ENCODE measurements around the gene BACE1. TPM values are rescaled to one million over a fixed set of nuclear protein-coding genes. Genes with fewer than 3 reads are reported as not detected.
"Not testable (repeated sequence)": the region's sequence is repeated elsewhere in the genome, so short reads cannot be mapped to it uniquely, and the experiment has no call there.

Gene BACE1
- total RNA-seq, 1 experiment from 2014 or later, result 9.6 TPM

- Mint-ChIP-seq H3K27me3 (ENCODE audit: unreplicated experiment) (no peaks in the 10 kb centered on the region), H3K36me3 (ENCODE audit: insufficient read depth, unreplicated experiment) (peaks cover 14% of the 10 kb centered on the region), H3K4me3 (ENCODE audit: low read depth, unreplicated experiment) (no peak overlapping the region), H3K9me3 (ENCODE audit: low read depth, unreplicated experiment) (no peaks in the 10 kb centered on the region), H3K4me1 (ENCODE audit: low read depth, unreplicated experiment) (no peaks in the 10 kb centered on the region), H3K27ac (ENCODE audit: unreplicated experiment) (no peak overlapping the region)
- no peak for DNase-seq
- CTCF ChIA-PET, result no interaction called here
- intact Hi-C loops (cut with micrococcal nuclease; ENCODE audit: unreplicated experiment), result no loop called here
- no TSS peak for BruUV-seq (replicated peaks)
- TF ChIP-seq CTCF (IDR thresholded peaks at IDR 0.05; ENCODE audit: unreplicated experiment), result no peak
These were observed 44.8 kb downstream of the BACE1 start for GRCh38 chr11:117271208-117271607.

GRCh38 chr11:117269856-117270255 lies 46.2 kb downstream of the BACE1 start:
- BruUV-seq (replicated peaks), result no TSS peak
- CTCF ChIA-PET, result no interaction called here
- no peak overlapping the region for H3K27ac Mint-ChIP-seq (ENCODE audit: unreplicated experiment)
- intact Hi-C loops (cut with micrococcal nuclease; ENCODE audit: unreplicated experiment), result no loop called here
- peaks cover 14% of the 10 kb centered on the region for H3K36me3 Mint-ChIP-seq (ENCODE audit: insufficient read depth, unreplicated experiment)
- H3K4me1 Mint-ChIP-seq (ENCODE audit: low read depth, unreplicated experiment), result no peaks in the 10 kb centered on the region
- no peaks in the 10 kb centered on the region for H3K27me3 Mint-ChIP-seq (ENCODE audit: unreplicated experiment)
- no peak for TF ChIP-seq CTCF (IDR thresholded peaks at IDR 0.05; ENCODE audit: unreplicated experiment)
- no peaks in the 10 kb centered on the region for H3K9me3 Mint-ChIP-seq (ENCODE audit: low read depth, unreplicated experiment)
- no peak overlapping the region for H3K4me3 Mint-ChIP-seq (ENCODE audit: low read depth, unreplicated experiment)
- DNase-seq, result no peak

GRCh38 chr11:117265745-117266144 lies 50.3 kb downstream of the BACE1 start:
- peaks cover 7% of the 10 kb centered on the region for H3K36me3 Mint-ChIP-seq (ENCODE audit: insufficient read depth, unreplicated experiment)
- no peak for TF ChIP-seq CTCF (IDR thresholded peaks at IDR 0.05; ENCODE audit: unreplicated experiment)
- intact Hi-C loops (cut with micrococcal nuclease; ENCODE audit: unreplicated experiment), result no loop called here
- H3K27me3 Mint-ChIP-seq (ENCODE audit: unreplicated experiment), result no peaks in the 10 kb centered on the region
- H3K9me3 Mint-ChIP-seq (ENCODE audit: low read depth, unreplicated experiment), result no peaks in the 10 kb centered on the region
- CTCF ChIA-PET, result no interaction called here
- H3K27ac Mint-ChIP-seq (ENCODE audit: unreplicated experiment), result no peak overlapping the region
- H3K4me1 Mint-ChIP-seq (ENCODE audit: low read depth, unreplicated experiment), result no peaks in the 10 kb centered on the region
- H3K4me3 Mint-ChIP-seq (ENCODE audit: low read depth, unreplicated experiment), result no peak overlapping the region
- no peak for DNase-seq
- no TSS peak for BruUV-seq (replicated peaks)

- CTCF ChIA-PET, result interaction anchor here (0.6 kb wide), 1 partner anchor 226 kb away, joined by 3 read pairs; no protein-coding TSS in a partner anchor
- intact Hi-C loops (cut with micrococcal nuclease; ENCODE audit: unreplicated experiment); BruUV-seq (replicated peaks): not testable (repeated sequence)
These were observed 51.3 kb downstream of the BACE1 start for GRCh38 chr11:117264624-117265323.

GRCh38 chr11:117259417-117259816 lies 56.6 kb downstream of the BACE1 start:
- intact Hi-C loops (cut with micrococcal nuclease; ENCODE audit: unreplicated experiment), result no loop called here

More at GRCh38 chr11:117264624-117265323, 51.3 kb downstream of the BACE1 start:
- H3K4me3 Mint-ChIP-seq (ENCODE audit: low read depth, unreplicated experiment); H3K27me3 Mint-ChIP-seq (ENCODE audit: unreplicated experiment); H3K4me1 Mint-ChIP-seq (ENCODE audit: low read depth, unreplicated experiment); H3K9me3 Mint-ChIP-seq (ENCODE audit: low read depth, unreplicated experiment); DNase-seq; H3K27ac Mint-ChIP-seq (ENCODE audit: unreplicated experiment); H3K36me3 Mint-ChIP-seq (ENCODE audit: insufficient read depth, unreplicated experiment): not testable (repeated sequence)

More at GRCh38 chr11:117259417-117259816, 56.6 kb downstream of the BACE1 start:
- no peaks in the 10 kb centered on the region for H3K9me3 Mint-ChIP-seq (ENCODE audit: low read depth, unreplicated experiment)
- TF ChIP-seq CTCF (IDR thresholded peaks at IDR 0.05; ENCODE audit: unreplicated experiment), result no peak
- H3K27me3 Mint-ChIP-seq (ENCODE audit: unreplicated experiment), result no peaks in the 10 kb centered on the region
- no peak overlapping the region for H3K4me3 Mint-ChIP-seq (ENCODE audit: low read depth, unreplicated experiment)
- no peak for DNase-seq
- H3K27ac Mint-ChIP-seq (ENCODE audit: unreplicated experiment), result no peak overlapping the region
- no peaks in the 10 kb centered on the region for H3K36me3 Mint-ChIP-seq (ENCODE audit: insufficient read depth, unreplicated experiment)
- no peaks in the 10 kb centered on the region for H3K4me1 Mint-ChIP-seq (ENCODE audit: low read depth, unreplicated experiment)
- BruUV-seq (replicated peaks), result no TSS peak
- CTCF ChIA-PET, result no interaction called here

Data from Calu3 (cell line).